ENCODE measurements around the gene SRGAP1. TPM values are rescaled to one million over a fixed set of nuclear protein-coding genes. Genes with fewer than 3 reads are reported as not detected.

The SRGAP1 gene
- total and polyA plus RNA-seq, 2 of the 13 experiments (the other 11 are each of a cell fraction or from before 2014, with no cell fraction given): 1.6 to 3.4 TPM

DNA sequence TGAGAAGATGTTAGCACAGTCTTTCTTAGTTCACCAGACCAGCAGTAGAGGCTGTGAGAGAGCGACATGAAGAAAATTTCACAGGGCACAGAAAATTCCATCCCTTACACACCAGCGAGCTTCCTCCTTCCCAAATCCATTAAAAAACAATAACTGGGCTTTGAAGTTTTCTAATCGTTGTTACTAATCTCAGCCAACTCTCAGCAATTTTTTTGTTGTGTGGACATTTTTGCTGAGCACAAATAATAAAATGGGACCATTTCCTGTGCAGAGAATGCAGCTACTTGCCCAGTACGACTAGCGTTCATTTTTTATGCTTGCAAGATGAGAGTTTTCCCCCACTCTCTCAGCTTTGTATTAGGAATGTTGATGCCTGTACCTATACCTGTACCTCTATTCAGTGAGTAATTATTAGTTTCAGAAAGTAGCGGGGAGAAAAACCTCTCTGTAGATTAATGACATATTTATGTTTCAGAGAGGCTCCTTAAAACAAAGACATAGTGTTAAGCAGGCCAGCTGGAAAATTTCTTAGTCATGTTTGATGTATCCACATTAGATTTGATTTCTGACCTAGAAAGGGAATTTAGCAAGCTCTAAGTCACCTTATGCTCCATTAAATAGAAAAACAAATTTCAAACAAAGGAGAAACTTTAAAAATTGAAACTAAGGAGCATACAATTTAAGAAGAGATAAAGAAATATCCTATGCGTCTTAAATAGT, 146.5 kb downstream of the SRGAP1 start (continued):
- TF ChIP-seq, protein P1, sequence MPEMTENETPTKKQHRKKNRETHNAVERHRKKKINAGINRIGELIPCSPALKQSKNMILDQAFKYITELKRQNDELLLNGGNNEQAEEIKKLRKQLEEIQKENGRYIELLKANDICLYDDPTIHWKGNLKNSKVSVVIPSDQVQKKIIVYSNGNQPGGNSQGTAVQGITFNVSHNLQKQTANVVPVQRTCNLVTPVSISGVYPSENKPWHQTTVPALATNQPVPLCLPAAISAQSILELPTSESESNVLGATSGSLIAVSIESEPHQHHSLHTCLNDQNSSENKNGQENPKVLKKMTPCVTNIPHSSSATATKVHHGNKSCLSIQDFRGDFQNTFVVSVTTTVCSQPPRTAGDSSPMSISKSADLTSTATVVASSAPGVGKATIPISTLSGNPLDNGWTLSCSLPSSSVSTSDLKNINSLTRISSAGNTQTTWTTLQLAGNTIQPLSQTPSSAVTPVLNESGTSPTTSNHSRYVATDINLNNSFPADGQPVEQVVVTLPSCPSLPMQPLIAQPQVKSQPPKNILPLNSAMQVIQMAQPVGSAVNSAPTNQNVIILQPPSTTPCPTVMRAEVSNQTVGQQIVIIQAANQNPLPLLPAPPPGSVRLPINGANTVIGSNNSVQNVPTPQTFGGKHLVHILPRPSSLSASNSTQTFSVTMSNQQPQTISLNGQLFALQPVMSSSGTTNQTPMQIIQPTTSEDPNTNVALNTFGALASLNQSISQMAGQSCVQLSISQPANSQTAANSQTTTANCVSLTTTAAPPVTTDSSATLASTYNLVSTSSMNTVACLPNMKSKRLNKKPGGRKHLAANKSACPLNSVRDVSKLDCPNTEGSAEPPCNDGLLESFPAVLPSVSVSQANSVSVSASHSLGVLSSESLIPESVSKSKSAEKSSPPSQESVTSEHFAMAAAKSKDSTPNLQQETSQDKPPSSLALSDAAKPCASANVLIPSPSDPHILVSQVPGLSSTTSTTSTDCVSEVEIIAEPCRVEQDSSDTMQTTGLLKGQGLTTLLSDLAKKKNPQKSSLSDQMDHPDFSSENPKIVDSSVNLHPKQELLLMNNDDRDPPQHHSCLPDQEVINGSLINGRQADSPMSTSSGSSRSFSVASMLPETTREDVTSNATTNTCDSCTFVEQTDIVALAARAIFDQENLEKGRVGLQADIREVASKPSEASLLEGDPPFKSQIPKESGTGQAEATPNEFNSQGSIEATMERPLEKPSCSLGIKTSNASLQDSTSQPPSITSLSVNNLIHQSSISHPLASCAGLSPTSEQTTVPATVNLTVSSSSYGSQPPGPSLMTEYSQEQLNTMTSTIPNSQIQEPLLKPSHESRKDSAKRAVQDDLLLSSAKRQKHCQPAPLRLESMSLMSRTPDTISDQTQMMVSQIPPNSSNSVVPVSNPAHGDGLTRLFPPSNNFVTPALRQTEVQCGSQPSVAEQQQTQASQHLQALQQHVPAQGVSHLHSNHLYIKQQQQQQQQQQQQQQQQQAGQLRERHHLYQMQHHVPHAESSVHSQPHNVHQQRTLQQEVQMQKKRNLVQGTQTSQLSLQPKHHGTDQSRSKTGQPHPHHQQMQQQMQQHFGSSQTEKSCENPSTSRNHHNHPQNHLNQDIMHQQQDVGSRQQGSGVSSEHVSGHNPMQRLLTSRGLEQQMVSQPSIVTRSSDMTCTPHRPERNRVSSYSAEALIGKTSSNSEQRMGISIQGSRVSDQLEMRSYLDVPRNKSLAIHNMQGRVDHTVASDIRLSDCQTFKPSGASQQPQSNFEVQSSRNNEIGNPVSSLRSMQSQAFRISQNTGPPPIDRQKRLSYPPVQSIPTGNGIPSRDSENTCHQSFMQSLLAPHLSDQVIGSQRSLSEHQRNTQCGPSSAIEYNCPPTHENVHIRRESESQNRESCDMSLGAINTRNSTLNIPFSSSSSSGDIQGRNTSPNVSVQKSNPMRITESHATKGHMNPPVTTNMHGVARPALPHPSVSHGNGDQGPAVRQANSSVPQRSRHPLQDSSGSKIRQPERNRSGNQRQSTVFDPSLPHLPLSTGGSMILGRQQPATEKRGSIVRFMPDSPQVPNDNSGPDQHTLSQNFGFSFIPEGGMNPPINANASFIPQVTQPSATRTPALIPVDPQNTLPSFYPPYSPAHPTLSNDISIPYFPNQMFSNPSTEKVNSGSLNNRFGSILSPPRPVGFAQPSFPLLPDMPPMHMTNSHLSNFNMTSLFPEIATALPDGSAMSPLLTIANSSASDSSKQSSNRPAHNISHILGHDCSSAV (CRISPR knock-in tag; IDR thresholded peaks at IDR 0.05; ENCODE audit: borderline replicate concordance): no peak
- TF ChIP-seq ZBTB20 (CRISPR knock-in tag; IDR thresholded peaks at IDR 0.05; ENCODE audit: borderline replicate concordance, low read depth) (no peak), KLF15 (CRISPR knock-in tag; IDR thresholded peaks at IDR 0.05; ENCODE audit: borderline replicate concordance) (no peak)
